ENCODE results near the gene MACROH2A1.
A peak's percentile ranks its signal among the peaks of the same experiment; 100 is the strongest.

MACROH2A1 gene

DNA sequence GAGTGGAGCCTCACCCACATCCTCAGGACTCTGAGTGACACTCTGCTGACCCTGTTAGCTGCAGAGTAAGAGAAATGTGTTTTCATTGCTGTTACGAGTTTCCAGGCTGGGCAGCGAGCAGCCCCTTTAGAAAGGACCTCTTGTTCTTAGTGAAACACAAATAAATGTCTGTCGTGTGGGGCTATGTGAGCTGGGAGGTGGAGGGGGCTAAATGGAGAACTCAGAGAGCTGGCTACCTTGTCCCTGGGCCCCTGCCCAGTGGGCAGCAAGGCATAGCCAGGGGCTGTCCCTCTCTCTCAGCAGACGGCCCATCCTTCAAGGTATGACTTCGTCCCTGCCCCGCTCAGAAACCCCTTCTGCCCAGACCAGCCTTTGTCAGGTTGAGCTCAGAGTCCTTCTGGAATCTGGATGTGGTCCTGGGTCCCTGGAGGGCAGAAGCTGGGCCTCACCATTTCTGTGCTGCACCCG lies 38.0 kb upstream of the MACROH2A1 start:
- FAIRE-seq (no peak), DNase-seq (ENCODE audit: low spot score) (no peak)

DNA sequence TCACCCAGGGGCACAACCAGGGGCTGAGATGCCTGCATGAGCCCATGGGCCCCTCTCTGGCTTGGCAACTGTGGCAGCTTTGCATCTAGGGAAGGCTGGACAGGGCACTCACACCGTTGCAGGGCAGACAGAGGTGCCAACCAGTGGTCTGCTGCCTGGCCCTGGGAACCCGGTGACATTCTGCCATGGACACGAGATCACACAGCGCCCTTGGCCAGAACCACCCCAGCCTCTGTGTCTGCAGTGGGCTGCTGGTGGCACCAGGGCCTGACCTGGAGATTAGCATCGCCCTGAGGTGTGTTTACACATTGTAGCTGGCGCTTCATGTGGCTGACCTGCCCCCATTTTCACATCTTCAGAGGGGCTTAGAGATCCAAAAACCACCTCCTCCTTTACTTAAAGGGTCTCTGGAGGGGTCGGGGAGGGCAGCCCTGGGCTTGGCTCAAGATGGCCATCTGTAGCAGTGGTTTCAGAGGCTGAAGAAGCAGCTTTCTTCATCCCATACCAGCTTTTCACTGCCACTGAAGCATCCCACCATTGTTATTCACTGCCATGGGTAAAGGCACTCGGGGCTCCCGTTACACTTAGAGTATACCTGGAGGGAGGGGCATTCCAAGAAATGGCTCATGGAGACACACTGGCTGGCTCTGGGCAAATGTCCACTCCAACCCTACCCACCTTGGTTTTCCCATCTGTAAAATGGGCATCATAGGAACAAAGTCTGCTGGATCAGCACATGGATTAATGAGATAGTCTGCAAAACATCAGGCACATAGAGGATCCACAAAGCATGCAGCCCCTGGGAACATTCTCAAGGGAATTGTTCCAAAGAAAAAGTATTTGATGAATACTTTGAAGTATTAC lies 36.7 kb upstream of the MACROH2A1 start:
- no peak for DNase-seq (ENCODE audit: low spot score)
- no peak for FAIRE-seq

DNA sequence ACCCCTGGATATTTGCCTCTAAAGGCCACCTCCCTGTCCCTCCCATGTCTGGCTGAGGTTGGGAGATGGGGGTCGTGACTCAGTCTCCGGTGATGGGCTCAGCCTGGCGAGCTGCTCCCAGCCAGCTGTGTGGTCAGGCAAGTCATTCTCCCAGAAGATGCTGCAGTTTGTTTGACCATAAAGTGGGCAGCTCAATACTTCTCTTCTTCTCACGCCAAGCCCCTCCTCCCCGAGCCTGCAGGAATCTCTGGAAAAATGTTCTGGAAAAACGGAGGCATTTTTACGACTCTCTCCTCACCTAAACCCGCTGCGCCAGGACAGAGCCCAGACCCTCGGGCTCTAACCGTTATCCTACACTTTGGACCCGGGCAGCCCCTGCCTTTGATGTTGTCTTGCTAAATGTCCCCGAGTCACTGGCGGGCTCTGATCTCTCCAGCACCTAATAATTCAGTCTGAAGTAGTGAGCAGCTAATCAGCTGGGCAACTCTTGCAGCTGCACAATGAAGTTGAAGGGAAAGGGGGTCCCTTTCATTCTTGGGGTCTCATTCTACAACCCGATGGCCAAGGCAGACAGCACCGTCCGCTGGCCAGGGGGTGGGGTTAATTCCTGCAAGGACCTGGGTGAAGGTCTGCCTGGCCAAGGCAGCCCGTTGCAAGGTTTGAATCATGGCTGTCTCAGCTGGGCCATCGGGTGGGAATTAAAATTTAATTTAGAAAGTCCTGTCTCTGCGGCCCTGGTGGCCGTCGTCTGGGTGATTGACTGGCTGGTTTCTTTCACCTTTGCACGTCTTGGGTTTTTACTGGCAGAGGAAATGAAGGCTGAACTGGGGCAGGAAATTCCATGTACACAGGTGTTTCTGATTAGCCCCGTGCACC lies 35.8 kb upstream of the MACROH2A1 start:
- FAIRE-seq: no peak
- DNase-seq (ENCODE audit: low spot score): no peak

DNA sequence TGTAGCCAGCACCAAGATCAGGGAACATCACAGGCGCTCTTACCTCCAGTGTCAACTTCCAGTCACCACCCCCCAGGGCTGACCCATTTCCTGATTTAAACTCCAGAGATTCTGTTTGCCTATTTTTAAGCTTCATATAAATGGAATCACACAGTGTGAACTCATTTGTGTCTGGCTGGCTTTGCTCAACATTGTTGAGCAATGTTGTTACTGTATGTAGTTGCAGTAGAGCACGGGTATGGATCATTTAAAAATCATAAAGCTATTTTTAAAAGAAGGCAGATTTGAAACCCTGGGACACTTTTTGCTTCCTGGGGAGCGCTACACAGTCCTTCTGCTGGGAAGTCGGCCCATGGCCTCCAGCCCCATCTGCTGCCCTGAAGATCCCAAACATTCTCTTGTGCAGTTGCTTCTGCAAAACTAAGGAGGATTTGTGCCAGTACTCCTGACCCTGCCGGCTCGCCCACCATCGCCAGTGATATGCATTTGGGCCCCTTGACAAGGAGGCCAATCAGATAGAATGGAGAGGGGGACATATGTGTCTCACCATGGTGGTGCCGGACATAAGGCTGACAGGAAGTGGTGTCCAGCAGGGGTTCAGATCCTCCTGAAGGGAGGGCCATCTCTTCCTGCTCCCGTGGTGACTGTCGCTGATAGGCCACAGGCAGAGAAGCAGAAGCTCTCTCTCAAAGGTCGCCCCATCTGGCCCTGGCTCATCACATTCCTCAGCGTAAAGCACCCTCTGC lies 34.8 kb upstream of the MACROH2A1 start:
- FAIRE-seq (no peak), DNase-seq (ENCODE audit: low spot score) (no peak)

DNA sequence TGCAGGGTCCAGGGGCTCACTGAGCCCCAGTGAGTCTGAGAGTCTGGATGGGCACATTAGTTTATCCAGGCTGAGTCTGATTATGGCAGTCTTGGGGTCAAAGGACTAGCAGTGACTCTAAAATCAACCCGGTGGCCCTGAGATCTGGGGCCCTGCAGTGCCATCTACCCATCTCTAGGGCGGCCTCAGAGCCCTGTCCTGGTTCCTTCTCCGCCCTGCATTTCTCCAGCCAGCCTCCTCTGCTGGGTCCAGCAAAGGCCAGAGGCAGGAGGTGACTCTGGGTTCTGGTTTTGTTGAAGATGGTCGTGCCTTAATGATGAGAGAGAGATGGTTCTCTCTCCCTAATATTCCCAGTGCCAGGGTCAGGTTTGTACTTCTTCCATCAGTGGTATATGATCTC lies 33.1 kb upstream of the MACROH2A1 start:
- FAIRE-seq (no peak), DNase-seq (ENCODE audit: low spot score) (no peak)

DNA sequence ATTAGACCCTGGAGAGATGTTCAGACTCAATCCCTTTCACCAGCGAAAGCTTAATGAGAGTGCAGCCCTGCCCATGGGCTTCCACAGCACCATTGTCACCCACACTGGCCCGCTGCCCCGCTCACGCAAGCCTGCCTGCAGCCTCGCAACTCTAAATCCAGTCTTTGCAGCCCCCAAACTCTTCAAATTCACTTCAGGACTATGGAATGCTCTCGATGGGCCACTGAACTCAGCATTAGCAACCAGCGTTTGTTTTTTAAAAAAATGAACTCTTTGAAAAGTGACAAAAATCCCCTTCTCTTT lies 31.1 kb upstream of the MACROH2A1 start:
- DNase-seq (ENCODE audit: low spot score) (no peak), FAIRE-seq (no peak)

DNA sequence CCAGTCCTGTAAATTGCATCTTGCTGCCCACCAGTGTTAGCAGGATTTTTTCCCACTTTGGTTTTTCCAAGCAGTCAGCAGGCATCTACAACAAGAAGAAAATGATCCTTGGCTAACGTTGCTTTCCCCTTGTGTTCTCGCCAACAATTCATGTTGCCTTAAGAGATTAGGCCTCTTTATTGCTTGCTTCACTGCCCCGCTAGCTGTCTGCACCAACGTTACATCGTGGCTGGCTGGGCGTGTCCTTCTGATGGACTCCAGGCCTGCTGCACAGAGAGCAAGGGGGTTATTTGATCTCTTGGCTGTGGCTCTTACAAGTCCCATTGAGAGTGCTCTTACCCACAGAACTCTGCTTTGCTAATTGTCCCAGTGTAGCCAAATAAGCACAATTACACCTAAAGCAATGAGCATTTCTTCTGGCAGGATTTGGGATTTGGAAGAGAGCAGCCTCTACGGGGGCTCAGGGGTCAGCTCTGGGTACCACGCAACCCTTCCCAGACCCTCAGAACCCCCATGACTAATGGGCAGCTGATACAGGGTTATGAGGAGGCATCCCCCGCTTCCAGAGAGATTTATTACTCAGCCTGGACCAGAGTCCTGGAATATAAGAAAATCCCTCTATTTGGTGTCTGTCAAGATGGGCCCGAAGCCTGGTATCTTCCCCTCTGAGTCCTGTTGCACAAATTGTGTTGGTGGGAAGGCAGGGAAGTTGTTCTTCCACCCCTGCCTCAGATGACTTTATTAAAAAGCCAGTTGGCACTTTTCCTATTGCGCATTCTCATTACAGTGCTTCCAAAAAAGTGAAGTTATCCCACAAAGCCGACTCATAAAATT lies 30.5 kb upstream of the MACROH2A1 start:
- FAIRE-seq (no peak), DNase-seq (ENCODE audit: low spot score) (no peak)

DNA sequence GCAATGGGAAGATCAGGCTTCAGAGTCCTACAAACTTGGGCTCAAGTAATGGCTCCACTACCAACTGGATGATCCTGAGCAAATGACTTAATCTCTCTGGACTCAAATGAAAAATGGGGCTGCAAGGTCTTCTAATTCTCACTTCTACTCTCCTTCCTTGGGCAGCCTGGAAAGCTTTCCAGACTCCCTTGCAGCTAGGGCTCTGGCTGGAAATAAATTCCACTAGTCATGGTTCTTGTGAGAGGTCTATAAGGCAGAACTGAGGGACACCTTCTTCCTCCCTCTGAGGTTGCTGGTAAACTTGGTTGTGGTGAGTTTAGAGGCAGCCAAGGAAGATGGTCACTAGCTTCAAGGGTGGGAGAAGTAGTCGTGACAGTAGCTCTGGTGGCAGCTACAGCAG lies 29.6 kb upstream of the MACROH2A1 start:
- FAIRE-seq (no peak), DNase-seq (ENCODE audit: low spot score) (no peak)

DNA sequence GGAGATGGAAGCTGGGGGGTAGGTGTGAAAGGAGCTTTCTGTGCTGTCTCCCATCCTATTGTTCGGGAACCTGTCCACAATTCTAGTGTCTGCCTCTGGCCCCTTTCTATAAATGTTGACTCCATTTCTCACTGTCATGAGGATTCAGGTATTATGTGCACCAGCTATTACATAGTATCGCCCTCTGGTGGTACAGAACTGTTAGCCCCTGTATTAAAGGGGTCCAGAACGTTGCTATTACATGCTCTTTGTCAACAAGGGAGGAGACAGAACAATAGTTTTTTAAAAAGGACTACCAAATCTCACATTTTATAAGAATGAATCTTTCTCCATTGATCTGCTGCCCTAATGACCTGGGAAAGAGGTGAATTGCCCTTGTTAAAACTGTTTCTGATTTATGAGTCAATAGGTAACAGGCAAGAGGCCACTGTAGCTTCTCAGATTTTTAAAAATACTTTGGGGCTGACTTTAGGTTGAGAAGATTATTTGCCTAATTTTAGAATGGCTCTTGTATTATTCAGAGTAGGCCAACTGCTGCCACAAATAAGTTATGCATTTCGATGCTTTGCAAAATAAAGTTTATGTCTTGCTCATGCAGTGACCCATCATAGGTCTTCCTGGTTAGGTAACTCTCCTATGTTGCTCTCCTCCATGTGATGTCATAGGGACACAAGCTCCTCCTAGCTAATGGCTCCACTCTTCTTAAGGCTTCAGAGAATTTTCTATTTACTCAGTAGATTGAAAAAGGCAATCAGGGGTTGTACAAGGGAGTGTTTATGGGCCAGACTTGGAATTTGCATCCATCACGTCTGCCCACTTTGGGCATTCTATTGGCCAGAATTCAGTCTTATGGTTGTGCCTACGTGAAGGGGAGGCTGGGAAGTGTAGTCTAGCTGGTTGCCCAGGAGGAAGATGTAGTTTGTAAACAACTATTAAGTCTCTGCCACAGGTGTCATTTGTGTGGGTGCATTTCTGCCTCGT lies 27.4 kb upstream of the MACROH2A1 start:
- no peak for FAIRE-seq
- peak; percentile 26 for DNase-seq (ENCODE audit: low spot score)

DNA sequence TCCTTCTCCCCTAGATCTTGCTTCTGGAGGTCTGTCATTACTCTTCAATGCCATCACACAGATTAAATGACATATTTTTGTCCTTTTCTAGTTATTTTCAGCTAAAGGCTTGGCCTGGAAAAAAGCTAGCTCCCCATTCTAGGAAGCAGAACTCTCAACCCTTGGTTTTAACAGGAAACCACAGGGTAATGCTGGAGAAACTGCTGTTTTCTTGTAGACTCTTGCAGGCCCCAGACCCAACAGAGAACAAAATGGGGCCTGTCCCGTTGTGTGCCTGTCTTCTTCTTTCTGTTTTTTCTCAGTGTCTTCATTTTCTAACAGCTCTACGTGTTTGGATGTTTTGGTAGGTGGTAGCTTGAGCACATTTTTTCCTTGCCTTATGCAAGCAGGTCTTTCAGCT lies 26.6 kb upstream of the MACROH2A1 start:
- FAIRE-seq (no peak), DNase-seq (ENCODE audit: low spot score) (no peak)

DNA sequence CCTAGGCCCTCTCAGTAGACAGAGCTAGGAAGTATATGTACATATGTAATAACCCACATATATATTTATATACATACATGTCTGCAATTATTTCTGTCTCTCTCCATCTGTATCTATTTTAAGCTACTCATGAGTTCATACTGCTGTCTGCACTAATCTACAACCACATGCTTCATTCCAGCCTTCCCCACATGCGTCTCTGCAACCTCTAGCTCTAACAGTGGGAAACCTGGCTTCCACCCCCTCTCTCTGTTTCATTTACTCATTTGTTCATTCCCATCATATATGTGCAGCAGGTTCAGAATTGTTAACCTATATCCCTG lies 24.8 kb upstream of the MACROH2A1 start:
- FAIRE-seq (no peak), DNase-seq (ENCODE audit: low spot score) (no peak)

DNA sequence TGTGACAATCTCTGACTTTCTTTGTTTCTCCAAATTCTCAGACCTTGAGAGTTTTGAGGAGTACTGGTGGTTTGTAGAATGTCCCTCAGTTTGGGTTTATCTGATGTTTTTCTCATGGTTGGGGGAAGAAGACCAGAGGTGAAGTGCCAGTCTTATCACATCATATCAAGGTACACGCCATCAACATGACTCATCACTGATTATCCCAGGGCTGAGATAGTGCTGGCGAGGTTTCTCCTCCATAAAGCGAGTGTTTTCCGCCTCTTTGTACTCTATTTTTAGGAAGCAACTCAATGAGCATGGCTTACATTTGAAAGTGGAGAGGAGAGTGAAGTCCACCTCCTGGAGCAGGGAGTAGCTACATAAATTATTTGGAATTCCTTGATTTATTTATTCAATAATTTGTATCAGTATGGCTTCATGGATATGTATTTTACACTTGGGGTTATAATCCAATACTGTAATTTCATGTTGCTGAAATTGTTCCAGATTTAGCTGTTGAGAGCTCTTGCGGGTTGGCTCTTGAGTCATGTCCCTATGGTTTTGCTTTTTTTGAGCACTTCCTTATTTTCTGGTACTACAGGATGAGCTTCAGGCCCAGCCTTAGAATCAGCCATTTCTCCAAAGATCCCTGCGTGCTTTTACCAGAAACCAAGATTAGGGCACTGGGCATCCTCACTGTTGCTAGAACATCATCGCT lies 24.3 kb upstream of the MACROH2A1 start:
- FAIRE-seq: no peak
- DNase-seq (ENCODE audit: low spot score): peak; percentile 37

DNA sequence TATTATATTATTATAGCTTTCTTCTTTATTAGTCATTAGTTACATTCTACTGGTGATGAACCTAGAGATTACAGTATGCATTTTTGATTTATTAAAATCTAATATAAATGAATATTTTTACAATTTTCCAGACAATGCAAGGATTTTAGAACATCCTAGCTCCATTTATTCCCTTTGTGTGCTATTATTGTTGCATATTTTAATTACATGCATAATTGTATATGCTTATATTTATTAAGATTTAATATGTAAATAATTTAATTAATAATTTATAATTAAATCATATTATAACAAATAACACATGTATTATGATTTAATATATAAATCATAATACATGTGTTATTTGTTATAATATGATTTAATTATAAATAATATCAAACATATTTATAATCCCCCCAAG lies 23.4 kb upstream of the MACROH2A1 start:
- DNase-seq (ENCODE audit: low spot score) (no peak), FAIRE-seq (peak; percentile 75)

DNA sequence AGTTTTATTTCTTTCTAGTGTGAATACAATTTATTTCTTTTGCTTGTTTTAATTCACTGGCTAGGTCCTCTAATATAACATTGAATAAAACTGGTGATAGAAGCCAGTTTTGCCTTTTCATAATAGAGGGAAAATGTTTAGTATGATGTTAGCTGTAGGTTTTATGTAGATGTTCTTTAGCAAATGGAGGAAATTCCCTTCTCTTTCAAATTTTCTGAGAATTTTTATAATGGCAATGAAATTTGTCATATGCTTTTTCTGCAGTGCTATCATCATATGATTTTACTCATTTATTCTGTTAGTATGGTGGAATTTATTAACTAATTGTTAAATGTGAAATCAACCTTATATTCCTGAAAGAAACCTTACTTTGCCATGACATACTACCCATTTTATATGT lies 18.1 kb upstream of the MACROH2A1 start:
- FAIRE-seq (no peak), DNase-seq (ENCODE audit: low spot score) (no peak)

DNA sequence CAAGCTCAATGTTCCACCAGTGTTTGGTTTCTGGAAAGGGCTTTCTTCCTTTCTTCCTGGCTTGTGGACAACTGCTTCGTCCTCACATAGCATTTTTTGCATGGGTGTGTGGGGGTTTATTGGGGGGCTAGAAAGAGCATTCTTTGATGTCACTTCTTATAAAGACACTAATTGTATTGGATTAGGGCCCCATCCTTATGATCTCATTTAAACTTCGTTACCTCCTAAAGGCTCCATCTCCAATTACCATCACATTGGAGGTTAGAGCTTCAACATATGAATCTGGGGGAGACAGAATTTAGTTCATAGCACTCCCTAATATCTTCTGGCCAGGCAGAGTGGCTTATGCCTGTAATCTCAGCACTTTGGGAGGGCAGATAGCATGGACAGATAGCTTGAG lies 6.1 kb upstream of the MACROH2A1 start:
- no peak for FAIRE-seq

DNA sequence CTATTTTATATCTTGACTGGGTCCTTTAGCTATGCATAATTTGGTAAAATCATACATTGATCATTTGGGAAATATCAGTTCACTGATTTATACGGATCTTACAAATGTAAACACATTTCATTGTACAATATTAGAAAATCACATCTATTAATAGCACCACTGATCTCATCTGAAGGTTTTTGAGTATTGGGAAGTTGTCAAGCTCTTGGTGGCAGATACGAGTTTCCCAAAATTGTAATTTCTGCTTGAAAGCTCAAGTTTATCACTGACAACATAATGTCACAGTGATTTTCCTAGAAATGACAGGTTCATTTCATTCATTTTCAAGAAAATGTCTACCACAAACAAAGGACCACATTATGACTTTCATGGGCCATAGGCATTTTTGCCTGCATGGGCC lies 3.0 kb upstream of the MACROH2A1 start:
- no peak for FAIRE-seq

More for the DNA sequence above, 6.1 kb upstream of the MACROH2A1 start:
- DNase-seq (ENCODE audit: low spot score): no peak

DNA sequence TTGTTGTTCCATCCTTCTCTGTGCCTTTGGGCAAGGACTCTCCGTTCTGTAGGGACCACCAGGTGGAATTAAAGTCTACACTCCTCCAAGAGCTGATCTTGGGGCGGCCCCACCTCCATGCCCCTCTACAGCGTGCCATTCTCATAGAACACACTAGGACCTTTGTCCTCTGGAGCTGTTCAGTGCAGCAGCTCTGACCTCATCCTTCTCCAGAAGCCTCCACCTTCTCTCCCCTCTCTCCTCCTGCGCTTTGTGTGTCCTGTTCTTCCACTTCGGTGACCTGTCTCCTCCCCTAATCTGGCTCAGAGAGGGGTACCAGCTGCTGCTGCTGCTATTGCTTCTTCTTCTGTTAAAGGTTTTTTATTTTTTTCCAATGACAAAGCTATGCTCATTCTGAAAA lies 1.8 kb upstream of the MACROH2A1 start:
- FAIRE-seq (no peak), DNase-seq (ENCODE audit: low spot score) (no peak)

More for the DNA sequence above, 3.0 kb upstream of the MACROH2A1 start:
- no peak for DNase-seq (ENCODE audit: low spot score)

DNA sequence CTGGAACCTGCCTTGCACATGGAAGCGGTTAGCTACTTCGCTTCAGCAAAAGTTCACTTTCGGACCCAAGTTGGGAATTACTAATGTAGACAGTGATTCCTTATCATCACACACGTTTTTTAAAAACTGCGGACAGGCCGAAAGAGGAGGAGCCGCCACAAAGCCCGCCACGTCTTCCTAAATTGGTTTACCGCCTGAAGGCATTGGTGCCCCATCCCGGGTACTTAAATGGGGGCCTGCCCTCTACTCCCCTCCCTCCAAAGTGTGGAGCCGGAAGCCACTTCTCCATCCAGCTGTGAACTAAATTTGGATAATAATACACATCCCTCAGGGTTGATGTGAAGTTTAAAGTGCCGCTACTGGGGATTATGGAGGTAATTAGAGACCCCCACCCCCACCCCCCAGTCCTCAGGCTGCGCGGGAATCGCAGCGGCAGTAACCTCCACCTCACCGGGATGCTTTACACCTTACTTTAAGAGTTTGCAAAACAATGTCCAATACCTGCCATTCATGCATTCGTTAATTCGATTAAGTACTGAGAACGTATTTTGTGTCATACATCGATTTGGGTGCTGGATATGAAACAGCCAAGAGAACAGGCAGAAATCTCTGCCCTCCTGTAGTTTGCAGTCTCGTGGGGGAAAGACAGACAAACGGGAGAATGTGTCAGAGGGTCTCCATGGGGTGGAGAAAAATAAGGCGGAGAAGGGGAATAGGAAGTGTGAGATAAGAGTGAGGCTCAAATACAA lies 937 bp upstream of the MACROH2A1 start:
- FAIRE-seq (no peak), DNase-seq (ENCODE audit: low spot score) (no peak)
